Astrocyte (in vitro differentiated cells and primary cell): ENCODE measurements around the gene RTN4RL2. TPM values are rescaled to one million over a fixed set of nuclear protein-coding genes. Genes with fewer than 3 reads are reported as not detected.
A peak's percentile ranks its signal among the peaks of the same experiment; 100 is the strongest.

Experiments
- DNase-seq: peaks from one replicate; pipeline ENCODE4 v3.0.0-alpha.2; 2010; ENCODE audit warnings: low read depth
- FAIRE-seq: peaks from 2 replicates; lab custom pipeline; 2011; peaks lifted over from hg19 to GRCh38; lab: Jason Lieb, UNC
- H2AFZ ChIP-seq: 2 replicates; pipeline ENCODE4 v1.6.0; 2012; ENCODE audit warnings: low read depth, low read length, inconsistent platforms
- H3K27ac ChIP-seq: 2 replicates; pipeline ENCODE4 v1.5.1; 2011; ENCODE audit warnings: low read depth, low read length, inconsistent platforms
- H3K27me3 ChIP-seq: 2 replicates; pipeline ENCODE4 v1.6.0; 2011; ENCODE audit warnings: low read length, inconsistent platforms; ENCODE audit not compliant: insufficient read depth
- H3K36me3 ChIP-seq: 2 replicates; pipeline ENCODE4 v1.5.1; 2011; ENCODE audit warnings: low read length, inconsistent platforms; ENCODE audit not compliant: insufficient read depth
- H3K4me1 ChIP-seq: 2 replicates; pipeline ENCODE4 v1.5.1; 2011; ENCODE audit warnings: low read length, inconsistent platforms; ENCODE audit not compliant: insufficient read depth
- H3K4me2 ChIP-seq: 2 replicates; pipeline ENCODE4 v1.6.0; 2012; ENCODE audit warnings: low read length, inconsistent platforms
- H3K4me3 ChIP-seq: 2 replicates; pipeline ENCODE4 v1.5.1; 2011; ENCODE audit warnings: low read depth, mild to moderate bottlenecking, low read length, inconsistent platforms; ENCODE audit not compliant: insufficient read depth
- H3K79me2 ChIP-seq: 2 replicates; pipeline ENCODE4 v1.6.0; 2012; ENCODE audit warnings: mild to moderate bottlenecking, low read length, inconsistent platforms; ENCODE audit not compliant: insufficient read depth
- H3K9ac ChIP-seq: 2 replicates; pipeline ENCODE4 v1.6.0; 2012; ENCODE audit warnings: mild to moderate bottlenecking, low read length, inconsistent platforms
- H3K9me3 ChIP-seq: 2 replicates; pipeline ENCODE4 v1.5.1; 2012; ENCODE audit warnings: low read depth, mild to moderate bottlenecking, low read length, inconsistent platforms; ENCODE audit not compliant: insufficient read depth
- H4K20me1 ChIP-seq: 2 replicates; pipeline ENCODE4 v1.6.0; 2012; ENCODE audit warnings: low read length, inconsistent platforms; ENCODE audit not compliant: insufficient read depth
- H3K27ac Mint-ChIP-seq: one replicate; pipeline ENCODE4 v1.8.0; 2021; ENCODE audit warnings: mild to moderate bottlenecking, mixed read lengths; ENCODE audit not compliant: unreplicated experiment
- H3K27me3 Mint-ChIP-seq: one replicate; pipeline ENCODE4 v1.8.0; 2021; ENCODE audit warnings: low read depth, mixed read lengths; ENCODE audit not compliant: unreplicated experiment
- H3K36me3 Mint-ChIP-seq: one replicate; pipeline ENCODE4 v1.8.0; 2021; ENCODE audit warnings: low read depth, mixed read lengths; ENCODE audit not compliant: unreplicated experiment
- H3K4me1 Mint-ChIP-seq: one replicate; pipeline ENCODE4 v1.8.0; 2021; ENCODE audit warnings: low read depth, mixed read lengths; ENCODE audit not compliant: unreplicated experiment
- H3K4me3 Mint-ChIP-seq: one replicate; pipeline ENCODE4 v1.8.0; 2021; ENCODE audit warnings: mild to moderate bottlenecking, moderate library complexity, mixed read lengths; ENCODE audit not compliant: unreplicated experiment
- H3K9me3 Mint-ChIP-seq: one replicate; pipeline ENCODE4 v1.8.0; 2021; ENCODE audit warnings: mild to moderate bottlenecking, mixed read lengths; ENCODE audit not compliant: unreplicated experiment
- EZH2 ChIP-seq: IDR thresholded peaks from 2 replicates; pipeline ENCODE4 v1.6.1; 2012; ENCODE audit warnings: mild to moderate bottlenecking, low read length, inconsistent platforms; ENCODE audit not compliant: insufficient read depth
- total RNA-seq: library from RNA; stranded (reverse); gene quantifications from 2 replicates; pipeline ENCODE4 v1.2.1, GENCODE V29; 2021
- TF ChIP-seq, protein P1 (sequence below): IDR thresholded peaks from 2 replicates; pipeline ENCODE4 v1.5.1; 2011; ENCODE audit warnings: low read depth, mild to moderate bottlenecking, inconsistent platforms, low read length, moderate library complexity; ENCODE audit not compliant: insufficient read depth

RTN4RL2 gene
- total RNA-seq, 1 donor from 2014 or later = 0.50 TPM

DNA sequence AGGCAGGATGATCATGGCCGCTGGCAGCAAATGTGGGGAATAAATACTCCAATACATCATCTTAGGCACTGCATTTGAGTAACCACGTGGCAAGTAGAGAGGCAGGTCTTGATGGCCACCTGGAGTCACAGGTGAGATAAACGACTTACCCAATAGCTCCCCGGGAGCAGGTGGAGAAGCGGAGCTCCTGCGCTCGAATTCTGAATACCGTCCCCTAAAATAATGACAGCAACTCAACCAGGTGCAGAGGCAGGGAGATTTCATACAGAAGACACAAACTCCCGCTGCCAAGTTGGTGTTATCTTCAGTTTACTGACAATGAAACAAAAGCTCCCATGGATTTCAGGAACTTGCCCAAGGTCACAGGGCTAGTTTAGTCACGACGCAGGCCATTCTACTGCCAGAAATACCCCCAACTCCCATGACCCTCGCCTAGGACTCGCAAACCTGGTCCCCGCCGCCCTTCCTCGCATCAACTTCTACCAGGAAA is 33.8 kb upstream of the RTN4RL2 start:
- no peak for FAIRE-seq
- peaks cover 14% of the 10 kb centered on the region for H3K27me3 Mint-ChIP-seq
- no peak for DNase-seq
- H3K9ac ChIP-seq = peak overlapping the region; percentile 69
- peaks cover 2% of the 10 kb centered on the region for H3K36me3 Mint-ChIP-seq
- peak overlapping the region; percentile 43 for H3K27ac ChIP-seq
- peaks cover 4% of the 10 kb centered on the region for H3K27me3 ChIP-seq
- H3K4me1 Mint-ChIP-seq = peaks cover 22% of the 10 kb centered on the region
- peak overlapping the region; percentile 46 for H2AFZ ChIP-seq
- H3K4me2 ChIP-seq = peak overlapping the region; percentile 87
- H3K4me3 ChIP-seq = peak overlapping the region; percentile 51
- TF ChIP-seq, protein P1, sequence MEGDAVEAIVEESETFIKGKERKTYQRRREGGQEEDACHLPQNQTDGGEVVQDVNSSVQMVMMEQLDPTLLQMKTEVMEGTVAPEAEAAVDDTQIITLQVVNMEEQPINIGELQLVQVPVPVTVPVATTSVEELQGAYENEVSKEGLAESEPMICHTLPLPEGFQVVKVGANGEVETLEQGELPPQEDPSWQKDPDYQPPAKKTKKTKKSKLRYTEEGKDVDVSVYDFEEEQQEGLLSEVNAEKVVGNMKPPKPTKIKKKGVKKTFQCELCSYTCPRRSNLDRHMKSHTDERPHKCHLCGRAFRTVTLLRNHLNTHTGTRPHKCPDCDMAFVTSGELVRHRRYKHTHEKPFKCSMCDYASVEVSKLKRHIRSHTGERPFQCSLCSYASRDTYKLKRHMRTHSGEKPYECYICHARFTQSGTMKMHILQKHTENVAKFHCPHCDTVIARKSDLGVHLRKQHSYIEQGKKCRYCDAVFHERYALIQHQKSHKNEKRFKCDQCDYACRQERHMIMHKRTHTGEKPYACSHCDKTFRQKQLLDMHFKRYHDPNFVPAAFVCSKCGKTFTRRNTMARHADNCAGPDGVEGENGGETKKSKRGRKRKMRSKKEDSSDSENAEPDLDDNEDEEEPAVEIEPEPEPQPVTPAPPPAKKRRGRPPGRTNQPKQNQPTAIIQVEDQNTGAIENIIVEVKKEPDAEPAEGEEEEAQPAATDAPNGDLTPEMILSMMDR = no peak
- TF ChIP-seq EZH2 = no peak
- no peaks in the 10 kb centered on the region for H4K20me1 ChIP-seq
- no peaks in the 10 kb centered on the region for H3K9me3 ChIP-seq
- peaks cover 4% of the 10 kb centered on the region for H3K79me2 ChIP-seq
- H3K4me3 Mint-ChIP-seq = peak overlapping the region; percentile 80
- no peaks in the 10 kb centered on the region for H3K9me3 Mint-ChIP-seq
- peaks cover 40% of the 10 kb centered on the region for H3K4me1 ChIP-seq
- H3K27ac Mint-ChIP-seq = peak overlapping the region; percentile 53
- H3K36me3 ChIP-seq = no peaks in the 10 kb centered on the region

DNA sequence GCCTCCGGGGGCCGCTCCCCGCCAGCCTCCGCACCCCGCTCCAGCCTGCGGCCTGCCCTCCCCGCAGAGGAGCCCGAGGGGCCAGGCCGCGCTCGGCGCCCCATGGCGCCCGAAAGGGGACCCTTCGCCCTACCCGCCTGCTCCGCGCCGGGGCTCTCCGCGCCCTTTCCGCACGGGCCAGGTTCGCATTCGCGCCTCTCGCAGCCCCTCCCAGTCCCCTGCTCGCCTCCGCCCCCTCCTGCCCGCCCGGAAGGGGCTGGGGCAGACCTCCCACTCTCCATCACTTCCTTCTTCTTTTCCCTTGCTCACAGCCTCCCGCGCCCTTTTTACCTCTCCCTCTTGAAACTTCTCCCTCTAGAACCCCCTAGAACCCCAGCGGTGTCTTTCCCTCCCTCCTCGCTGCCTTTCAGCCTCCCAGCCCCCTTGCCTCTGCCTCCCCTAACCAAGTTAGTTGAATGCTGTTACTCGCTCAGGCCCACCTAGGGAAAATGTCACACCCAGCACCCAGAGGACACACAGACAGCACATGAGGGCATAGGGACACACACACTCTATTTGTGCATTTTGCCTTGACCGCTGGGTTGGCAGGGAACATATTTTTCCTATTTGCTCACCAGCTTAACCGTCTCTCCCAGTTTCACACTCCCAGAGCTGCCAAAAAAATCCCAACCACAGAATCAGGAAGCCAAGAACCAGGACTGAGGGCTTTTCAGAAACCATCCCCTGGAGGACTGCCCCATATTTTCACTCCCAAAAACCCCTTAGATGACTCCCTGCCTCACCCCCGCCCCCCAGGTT is 33.2 kb upstream of the RTN4RL2 start, which contains the start of gene SLC43A3:
TSS of gene SLC43A3 (minus strand) at position 193 of the 798 bp plus-strand sequence. CDS start 949 bp downstream, outside the sequence.
- peak within 1 kb of the TSS; percentile 80 for H3K4me3 Mint-ChIP-seq
- Histone ChIP-seq H3K36me3 (no peaks in the 10 kb centered on the region), H2AFZ (peak within 1 kb of the TSS; percentile 46), H3K9ac (peak within 1 kb of the TSS; percentile 69), H3K9me3 (no peaks in the 10 kb centered on the region), H3K79me2 (peaks cover 4% of the 10 kb centered on the region), H3K4me2 (peak within 1 kb of the TSS; percentile 87), H3K4me3 (peak within 1 kb of the TSS; percentile 51), H4K20me1 (no peaks in the 10 kb centered on the region), H3K27ac (peak within 1 kb of the TSS; percentile 69), H3K4me1 (peaks cover 41% of the 10 kb centered on the region), H3K27me3 (peaks cover 4% of the 10 kb centered on the region)
- DNase-seq (peak; percentile 90), FAIRE-seq (peak; percentile 71)
- no peak for TF ChIP-seq EZH2
- TF ChIP-seq, protein P1 = no peak
- peaks cover 2% of the 10 kb centered on the region for H3K36me3 Mint-ChIP-seq
- peaks cover 25% of the 10 kb centered on the region for H3K4me1 Mint-ChIP-seq
- no peaks in the 10 kb centered on the region for H3K9me3 Mint-ChIP-seq
- peak within 1 kb of the TSS; percentile 76 for H3K27ac Mint-ChIP-seq
- peaks cover 14% of the 10 kb centered on the region for H3K27me3 Mint-ChIP-seq
